Activated B cell treated with CpG ODN at 0.5 μM for 24 hours (primary cell): Measurements from ENCODE around the gene RTP5. TPM values are rescaled to one million over a fixed set of nuclear protein-coding genes. Genes with fewer than 3 reads are reported as not detected.

Experiments used
- ATAC-seq: fragments of 200-7000 bp; cut with Tn5 transposase; one replicate; pipeline ENCODE4 v1.10.0; 2021; ENCODE audit warnings: low read depth, mild to moderate bottlenecking, moderate library complexity
- CTCF ChIA-PET: fragments of 350-600 bp; sonication (Branson Sonifier 250); formaldehyde crosslinking; loops from one replicate; lab custom pipeline; 2021; ENCODE audit warnings: antibody characterized with exemption; lab: Charles Lee
- POLR2A ChIA-PET: fragments of 350-600 bp; sonication (Branson Sonifier 250); formaldehyde crosslinking; loops from one replicate; lab custom pipeline; 2021; ENCODE audit warnings: antibody characterized with exemption; lab: Charles Lee
- DNase-seq: peaks from one replicate; pipeline ENCODE4 v3.0.0; 2022
- H3K27ac Mint-ChIP-seq: one replicate; pipeline ENCODE4 v1.8.0; 2020; ENCODE audit warnings: mixed read lengths
- H3K27me3 Mint-ChIP-seq: one replicate; pipeline ENCODE4 v1.8.0; 2021; ENCODE audit warnings: mixed read lengths
- H3K36me3 Mint-ChIP-seq: one replicate; pipeline ENCODE4 v1.8.0; 2021; ENCODE audit warnings: low read depth, mixed read lengths
- H3K4me1 Mint-ChIP-seq: one replicate; pipeline ENCODE4 v1.8.0; 2021; ENCODE audit warnings: mixed read lengths
- H3K4me3 Mint-ChIP-seq: one replicate; pipeline ENCODE4 v1.8.0; 2020; ENCODE audit warnings: mild to moderate bottlenecking, mixed read lengths
- H3K9me3 Mint-ChIP-seq: one replicate; pipeline ENCODE4 v1.8.0; 2020; ENCODE audit warnings: mixed read lengths
- intact Hi-C: fragments of 100-400 bp; cut with micrococcal nuclease; formaldehyde crosslinking; loops from one replicate; pipeline ENCODE4 v1.15.1; 2024
- total RNA-seq: library from RNA; stranded (reverse); gene quantifications from 2 replicates; pipeline ENCODE4 v1.2.3, GENCODE V29; 2022
- TF ChIP-seq, protein P1 (sequence below): fragments of 200-600 bp; IDR thresholded peaks from one replicate; pipeline ENCODE4 v1.8.0; 2022; ENCODE audit warnings: antibody characterized with exemption, mild to moderate bottlenecking

The RTP5 gene
- total RNA-seq, 1 donor from 2014 or later = not detected

DNA sequence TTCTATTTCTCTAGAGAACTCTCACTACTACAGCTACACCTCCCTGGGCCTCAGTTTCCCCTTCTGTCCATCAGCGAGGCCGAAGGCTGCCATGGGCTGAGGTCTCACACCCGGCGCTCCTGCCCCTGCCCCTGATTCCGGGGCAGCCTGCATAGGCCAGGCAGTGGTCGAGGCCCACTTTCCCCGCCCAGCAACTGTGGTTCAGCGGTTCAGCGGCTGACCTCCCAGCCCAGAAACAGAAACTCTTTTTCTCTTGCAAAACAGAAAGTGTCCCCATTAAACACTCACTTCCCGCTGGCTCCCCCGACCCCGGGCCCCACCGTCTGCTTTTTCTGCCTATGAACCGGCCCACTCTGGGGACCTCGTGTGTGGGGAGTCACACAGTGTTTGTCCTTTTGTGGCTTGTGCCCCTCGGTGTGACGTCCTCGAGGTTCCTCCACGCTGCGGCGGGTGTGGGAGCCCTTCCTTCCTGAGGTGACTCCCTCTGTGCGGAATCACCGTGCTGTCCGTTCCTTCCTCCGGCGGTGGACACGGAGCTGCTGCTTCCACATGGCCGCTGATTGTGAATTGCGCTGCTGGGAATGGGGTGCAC lies 26.8 kb upstream of the RTP5 start:
- Mint-ChIP-seq H3K4me3 (peak overlapping the region; percentile 76), H3K27ac (peak overlapping the region; percentile 75), H3K9me3 (no peaks in the 10 kb centered on the region), H3K4me1 (peaks cover 30% of the 10 kb centered on the region), H3K36me3 (no peaks in the 10 kb centered on the region), H3K27me3 (no peaks in the 10 kb centered on the region)
- peak; percentile 48 for DNase-seq
- TF ChIP-seq, protein P1, sequence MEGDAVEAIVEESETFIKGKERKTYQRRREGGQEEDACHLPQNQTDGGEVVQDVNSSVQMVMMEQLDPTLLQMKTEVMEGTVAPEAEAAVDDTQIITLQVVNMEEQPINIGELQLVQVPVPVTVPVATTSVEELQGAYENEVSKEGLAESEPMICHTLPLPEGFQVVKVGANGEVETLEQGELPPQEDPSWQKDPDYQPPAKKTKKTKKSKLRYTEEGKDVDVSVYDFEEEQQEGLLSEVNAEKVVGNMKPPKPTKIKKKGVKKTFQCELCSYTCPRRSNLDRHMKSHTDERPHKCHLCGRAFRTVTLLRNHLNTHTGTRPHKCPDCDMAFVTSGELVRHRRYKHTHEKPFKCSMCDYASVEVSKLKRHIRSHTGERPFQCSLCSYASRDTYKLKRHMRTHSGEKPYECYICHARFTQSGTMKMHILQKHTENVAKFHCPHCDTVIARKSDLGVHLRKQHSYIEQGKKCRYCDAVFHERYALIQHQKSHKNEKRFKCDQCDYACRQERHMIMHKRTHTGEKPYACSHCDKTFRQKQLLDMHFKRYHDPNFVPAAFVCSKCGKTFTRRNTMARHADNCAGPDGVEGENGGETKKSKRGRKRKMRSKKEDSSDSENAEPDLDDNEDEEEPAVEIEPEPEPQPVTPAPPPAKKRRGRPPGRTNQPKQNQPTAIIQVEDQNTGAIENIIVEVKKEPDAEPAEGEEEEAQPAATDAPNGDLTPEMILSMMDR = no peak
- peak; percentile 30 for ATAC-seq
- ChIA-PET CTCF (no interaction called here), POLR2A (interaction anchor here (2.8 kb wide), 1 partner anchor 141 kb away, joined by 13 read pairs; the partner anchor contains the start of gene ING5)
- intact Hi-C loops = loop anchor here (2.0 to 5.0 kb wide), 2 partner anchors 38 to 40 kb away; no protein-coding TSS in a partner anchor

DNA sequence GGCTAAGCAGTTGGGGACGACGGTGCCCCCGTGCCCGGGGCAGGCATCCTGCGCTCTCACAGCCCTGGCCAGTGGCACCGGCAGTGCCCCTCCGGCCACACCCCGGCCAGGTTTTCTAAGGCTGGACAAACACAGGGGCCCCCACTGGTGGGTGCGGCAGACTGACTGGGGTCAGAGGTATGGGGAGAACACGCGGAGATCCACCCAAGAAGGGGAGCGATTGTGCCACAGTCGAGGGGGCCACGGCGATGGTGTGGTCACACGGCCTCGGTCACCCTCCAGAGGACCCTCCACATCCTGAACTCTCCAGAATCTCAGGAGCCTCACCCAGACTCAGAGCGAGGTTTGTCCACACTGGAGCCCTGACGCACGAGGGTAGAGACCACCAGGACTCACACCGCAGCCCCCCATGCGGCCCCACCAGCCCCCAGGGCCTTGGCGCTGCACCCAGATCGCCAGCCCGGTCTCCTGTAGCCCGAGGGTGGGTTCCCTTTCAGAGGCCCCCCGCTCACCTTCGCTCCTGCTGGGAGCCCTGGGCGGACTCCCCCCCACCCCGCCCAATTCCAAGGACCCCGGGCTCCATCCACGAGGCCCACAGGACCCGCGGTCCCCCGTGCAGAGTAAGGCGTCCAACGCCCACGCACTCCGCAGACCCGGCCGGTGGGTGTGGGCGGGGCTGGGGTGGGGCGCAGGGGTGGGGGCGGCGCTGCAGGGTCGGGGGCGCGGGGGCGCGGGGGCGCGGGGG lies 26.0 kb upstream of the RTP5 start:
- Mint-ChIP-seq H3K27ac (peak overlapping the region; percentile 75), H3K27me3 (no peaks in the 10 kb centered on the region), H3K36me3 (no peaks in the 10 kb centered on the region), H3K4me3 (peak overlapping the region; percentile 76), H3K9me3 (no peaks in the 10 kb centered on the region), H3K4me1 (peaks cover 30% of the 10 kb centered on the region)
- TF ChIP-seq, protein P1 = no peak
- ChIA-PET POLR2A (interaction anchor here (0.6 to 2.8 kb wide), 11 partner anchors 16 to 145 kb away, joined by 3 to 23 read pairs (median 3); partner anchors contain the start of genes ING5, PDCD1 and RTP5), CTCF (no interaction called here)
- intact Hi-C loops = loop anchor here (1.0 to 5.0 kb wide), 4 partner anchors 16 to 109 kb away; partner anchors contain the start of gene D2HGDH
- ATAC-seq (no peak), DNase-seq (no peak)

DNA sequence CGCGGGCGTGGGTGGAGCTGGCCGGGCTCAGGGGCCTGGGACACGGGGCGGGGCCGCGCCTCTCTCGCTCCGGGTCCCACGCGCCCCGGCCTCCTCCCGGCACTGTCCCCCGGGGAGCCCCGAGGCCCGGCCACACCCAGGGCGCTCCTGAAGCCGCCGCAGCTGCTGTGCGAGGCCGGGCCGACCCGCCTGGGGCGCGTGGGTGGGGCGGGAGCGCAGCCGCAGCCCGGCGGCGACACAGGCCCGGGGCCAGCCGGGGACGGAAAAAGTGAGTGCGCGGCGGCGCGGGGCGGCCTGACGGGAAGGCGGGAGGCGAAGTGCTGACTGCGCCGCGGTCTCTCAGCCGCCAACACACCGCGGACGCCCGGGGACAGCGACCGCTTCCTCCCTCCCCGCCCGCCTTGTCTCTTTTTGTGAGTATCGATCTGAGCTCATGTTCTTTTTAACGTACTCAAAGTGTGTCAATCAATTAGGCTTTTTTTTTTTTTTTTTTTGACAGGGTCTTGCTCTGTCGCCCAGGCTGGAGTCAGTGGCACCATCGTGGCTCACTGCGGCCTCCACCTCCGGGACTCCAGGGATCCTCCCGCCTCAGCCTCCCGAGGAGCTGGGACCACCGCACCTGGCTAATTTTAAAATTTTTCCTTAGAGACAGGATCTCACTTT lies 25.3 kb upstream of the RTP5 start:
- peak overlapping the region; percentile 66 for H3K27ac Mint-ChIP-seq
- intact Hi-C loops = loop anchor here (1.0 to 5.0 kb wide), 3 partner anchors 15 to 110 kb away; partner anchors contain the start of gene D2HGDH
- no peaks in the 10 kb centered on the region for H3K9me3 Mint-ChIP-seq
- no peaks in the 10 kb centered on the region for H3K27me3 Mint-ChIP-seq
- H3K4me3 Mint-ChIP-seq = peak overlapping the region; percentile 80
- CTCF ChIA-PET = no interaction called here
- POLR2A ChIA-PET = interaction anchor here (0.6 to 2.8 kb wide), 15 partner anchors 9 to 528 kb away, joined by 3 to 23 read pairs (median 3); partner anchors contain the start of genes DTYMK, ING5, PDCD1 and RTP5
- no peaks in the 10 kb centered on the region for H3K36me3 Mint-ChIP-seq
- TF ChIP-seq, protein P1 = no peak
- DNase-seq (peak; percentile 79), ATAC-seq (peak; percentile 91)
- H3K4me1 Mint-ChIP-seq = peaks cover 30% of the 10 kb centered on the region

GRCh38 chr2:241844831-241845578 lies 24.5 kb upstream of the RTP5 start:
- DNase-seq (no peak), ATAC-seq (no peak)
- Mint-ChIP-seq H3K4me3 (peak overlapping the region; percentile 80), H3K27me3 (no peaks in the 10 kb centered on the region), H3K27ac (peak overlapping the region; percentile 66), H3K36me3 (no peaks in the 10 kb centered on the region), H3K4me1 (peaks cover 30% of the 10 kb centered on the region), H3K9me3 (no peaks in the 10 kb centered on the region)
- POLR2A ChIA-PET = interaction anchor here (0.6 to 2.8 kb wide), 14 partner anchors 8 to 528 kb away, joined by 3 to 23 read pairs (median 3); partner anchors contain the start of genes DTYMK, ING5, PDCD1 and RTP5
- intact Hi-C loops = loop anchor here (1.0 to 5.0 kb wide), 3 partner anchors 14 to 111 kb away; partner anchors contain the start of gene D2HGDH
- TF ChIP-seq, protein P1 = no peak
- CTCF ChIA-PET = interaction anchor here (1.1 kb wide), 1 partner anchor 34 kb away, joined by 4 read pairs; no protein-coding TSS in a partner anchor
